ENCODE measurements around the gene CDK2AP2. TPM values are rescaled to one million over a fixed set of nuclear protein-coding genes. Genes with fewer than 3 reads are reported as not detected.

CDK2AP2 gene, protein sequence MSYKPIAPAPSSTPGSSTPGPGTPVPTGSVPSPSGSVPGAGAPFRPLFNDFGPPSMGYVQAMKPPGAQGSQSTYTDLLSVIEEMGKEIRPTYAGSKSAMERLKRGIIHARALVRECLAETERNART
- 15.4 and 16.2 TPM in 2 replicates for total RNA-seq

DNA sequence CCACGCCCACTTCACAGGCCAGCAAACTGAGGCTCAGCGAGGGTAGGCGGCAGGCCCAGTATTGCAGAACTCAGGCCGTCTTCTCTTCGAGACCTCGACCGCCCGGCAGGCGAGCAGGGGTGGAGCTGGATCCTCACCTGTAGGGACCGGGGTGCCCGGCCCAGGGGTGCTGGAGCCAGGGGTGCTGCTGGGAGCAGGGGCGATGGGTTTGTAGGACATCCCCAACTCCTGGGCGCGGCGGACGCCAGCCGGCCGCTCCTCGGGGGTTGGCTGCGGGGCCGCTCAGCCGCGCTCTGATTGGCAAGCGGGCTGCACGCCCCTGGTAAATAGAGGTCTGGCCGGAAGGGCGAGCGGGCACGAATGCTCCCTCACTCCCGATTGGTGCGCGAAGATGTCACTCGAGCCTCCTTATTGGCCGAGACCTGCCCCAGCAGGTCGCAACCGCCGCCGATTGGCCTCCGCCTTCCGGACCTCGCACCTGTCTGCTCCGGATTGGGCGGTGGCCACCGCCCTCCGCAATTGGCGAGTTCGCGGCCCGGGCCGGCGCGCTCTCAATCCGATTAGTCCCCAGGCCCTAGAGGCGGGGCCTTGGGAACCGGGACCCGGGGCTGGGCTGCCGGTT lies at the start of gene CDK2AP2:
Gene CDK2AP2, minus strand, starts transcription at position 299 of the 622 bp plus-strand sequence. Its CDS starts 80 bp downstream, at position 219.

DNA sequence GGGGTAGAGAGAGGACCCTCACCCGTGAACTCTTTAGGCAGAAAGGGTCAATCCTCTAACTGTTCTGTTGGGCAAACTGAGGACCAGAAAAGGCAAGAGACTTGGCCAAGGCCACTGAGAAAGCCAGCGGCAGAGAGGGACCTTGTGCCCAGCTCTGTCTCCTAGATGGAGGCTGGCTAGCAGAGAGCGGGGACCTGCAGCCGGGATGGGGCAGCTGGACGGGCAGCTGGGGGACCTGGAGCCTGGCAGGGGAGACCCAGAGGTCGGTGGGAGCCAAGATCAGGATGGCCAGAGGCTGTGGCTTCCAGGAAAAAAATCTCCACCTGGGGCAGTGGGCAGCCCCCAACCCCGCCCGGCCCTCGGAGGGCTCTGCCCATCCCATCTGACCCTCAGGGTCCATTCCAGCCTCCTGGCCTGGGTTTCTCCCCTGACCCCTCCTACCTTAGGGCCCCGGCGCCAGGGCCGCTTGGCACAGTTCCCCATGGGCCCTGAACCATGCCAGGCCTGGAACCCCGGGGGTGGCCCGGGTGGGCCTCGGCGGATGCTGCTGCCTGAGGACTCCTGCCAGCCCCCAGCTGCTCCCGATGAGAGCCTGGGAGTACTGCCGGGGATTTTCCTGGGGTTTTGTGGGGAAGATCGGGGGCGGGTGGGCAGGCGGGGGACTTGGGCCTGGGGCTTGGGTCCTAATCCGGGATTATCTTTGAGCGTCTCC lies 15.0 kb upstream of the CDK2AP2 start, which contains the start of gene CABP2:
Gene CABP2, minus strand, starts transcription at position 603 of the 712 bp plus-strand sequence. Its CDS starts 120 bp downstream, at position 483.

DNA sequence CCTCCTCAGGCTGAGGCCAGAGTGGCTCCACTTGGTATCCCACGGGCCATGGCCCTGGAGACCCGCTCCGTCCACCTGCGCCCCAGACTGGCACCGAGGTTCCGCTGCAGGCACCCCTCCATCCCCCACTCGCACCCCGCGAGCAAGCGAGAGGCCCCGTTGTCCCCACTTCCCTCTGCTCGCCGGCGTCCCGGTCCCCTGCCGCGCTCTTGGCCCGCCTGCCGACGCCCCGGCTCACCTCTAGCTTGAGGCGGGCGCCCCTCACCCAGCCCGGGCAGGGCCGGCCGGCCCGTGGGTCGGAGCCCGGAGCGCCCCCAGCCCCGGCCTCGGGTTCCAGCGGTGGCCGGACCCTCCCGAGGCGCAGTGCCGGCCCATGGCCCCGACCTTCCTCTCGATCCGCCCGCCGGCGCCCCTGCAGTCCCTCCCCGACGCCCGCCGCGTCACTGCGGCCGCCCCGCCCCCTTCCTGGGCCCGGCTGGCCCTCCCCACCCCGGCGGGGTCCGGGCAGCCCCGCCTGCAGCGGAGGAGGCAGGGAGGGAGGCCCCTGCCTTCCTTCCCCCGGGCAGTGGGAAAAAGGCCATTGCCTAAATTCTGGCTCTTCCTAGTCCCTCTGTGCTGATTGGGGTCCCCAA lies 2.9 kb downstream of the CDK2AP2 start, which contains the start of gene PITPNM1:
Gene PITPNM1, minus strand, starts transcription at position 414 of the 632 bp plus-strand sequence. CDS start 1,183 bp downstream, outside the sequence.

DNA sequence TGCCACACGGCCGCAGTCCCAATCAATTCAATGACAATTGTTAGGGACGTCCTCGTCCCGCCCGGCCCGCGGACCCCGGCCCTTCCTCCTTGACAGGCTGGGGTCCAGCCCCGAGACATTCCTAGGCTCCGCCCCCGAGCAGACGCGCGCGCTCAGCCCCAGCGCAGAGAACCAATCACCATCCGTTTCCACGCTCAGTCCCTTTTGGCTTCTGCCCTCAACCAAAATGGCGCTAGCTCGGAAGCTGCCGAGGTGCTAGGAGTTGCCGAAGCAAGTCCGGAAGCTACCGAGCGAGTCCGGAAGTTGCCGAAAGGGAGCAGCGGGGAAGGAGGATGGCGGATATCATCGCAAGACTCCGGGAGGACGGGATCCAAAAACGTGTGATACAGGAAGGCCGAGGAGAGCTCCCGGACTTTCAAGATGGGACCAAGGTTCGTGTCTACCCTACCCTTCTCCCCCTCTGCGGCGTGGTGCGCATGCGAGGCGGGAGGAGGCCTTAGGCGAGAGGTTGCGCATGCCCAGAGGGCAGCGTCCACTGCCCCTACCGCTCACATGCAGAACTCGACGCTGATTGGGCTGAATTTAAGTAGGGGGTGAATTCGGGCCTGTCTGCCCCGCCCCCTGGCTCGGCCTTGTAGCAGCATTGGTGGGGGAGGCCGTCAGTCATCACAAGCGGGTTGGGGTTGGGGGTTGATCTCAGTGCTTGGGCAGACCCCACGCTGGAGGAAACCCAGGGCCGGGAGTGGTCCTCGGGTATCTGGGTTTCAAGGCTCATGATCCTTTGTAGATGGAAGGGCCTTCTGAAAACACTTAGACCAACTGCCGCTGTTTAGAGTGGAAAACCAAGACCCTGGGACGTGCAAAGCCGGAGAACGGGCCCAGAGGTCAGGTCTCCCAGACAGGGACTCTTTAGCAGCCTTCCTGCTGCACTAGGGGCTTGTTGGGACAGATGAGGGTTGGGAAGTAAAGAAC lies 24.8 kb downstream of the CDK2AP2 start, which contains the start of gene AIP:
Gene AIP, plus strand, starts transcription at position 200 of the 972 bp plus-strand sequence. Its CDS starts 133 bp downstream, at position 333.

DNA sequence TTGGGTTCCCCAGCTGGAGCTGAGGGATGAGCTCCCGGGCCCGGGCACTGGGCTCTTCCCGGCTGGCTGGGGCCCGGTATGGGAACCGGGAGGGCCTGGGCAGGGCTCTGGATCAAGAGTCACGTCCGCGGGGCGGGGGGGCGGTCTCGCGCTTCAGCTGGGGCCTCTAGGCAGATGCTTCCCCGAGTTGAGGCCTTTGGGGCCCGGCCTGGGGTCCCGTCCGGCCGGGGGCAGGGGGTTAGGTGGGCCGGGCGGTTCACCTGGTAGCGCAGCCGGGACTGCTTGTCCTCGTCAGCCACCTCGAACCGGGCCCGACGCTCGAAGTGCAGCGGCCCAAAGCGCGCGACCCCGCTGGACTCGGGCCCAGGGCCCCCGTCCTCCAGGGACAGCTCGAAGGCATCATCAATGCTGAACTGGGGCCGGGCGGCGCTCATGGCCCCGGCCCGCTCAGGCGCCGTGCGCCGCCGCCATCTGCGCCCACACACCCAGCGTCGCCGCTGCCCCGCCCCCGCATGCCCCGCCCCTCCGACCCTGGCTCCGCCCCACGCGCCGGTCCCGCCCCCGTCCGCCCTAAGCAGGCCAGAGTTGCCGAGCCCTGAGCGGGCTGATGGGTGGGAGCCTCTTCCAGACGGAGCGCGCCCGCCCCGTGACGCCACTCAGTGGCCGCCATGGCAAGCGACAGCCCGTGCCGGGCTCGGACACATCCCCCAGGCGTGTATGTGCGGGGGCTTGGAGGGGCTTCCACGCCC lies 39.0 kb downstream of the CDK2AP2 start, which contains the start of gene TMEM134:
Gene TMEM134, minus strand, starts transcription at position 493 of the 749 bp plus-strand sequence. Its CDS starts 59 bp downstream, at position 434.

Other genes with a start within 250 kb of the CDK2AP2 start
- gene GRK2, start 241.7 kb downstream of the CDK2AP2 start, total RNA-seq = 26.0 and 31.7 TPM in 2 replicates
- 46.2 and 58.3 TPM in 2 replicates for gene ANKRD13D, start 218.9 kb downstream of the CDK2AP2 start, total RNA-seq
- 8.9 and 11.1 TPM in 2 replicates for gene SSH3, start 204.6 kb downstream of the CDK2AP2 start, total RNA-seq
- gene POLD4, start 154.6 kb downstream of the CDK2AP2 start, total RNA-seq = 38.7 and 39.3 TPM in 2 replicates
- gene CLCF1, start 134.6 kb downstream of the CDK2AP2 start, total RNA-seq = 4.7 and 7.7 TPM in 2 replicates
- 5.2 and 5.8 TPM in 2 replicates for gene RAD9A, start 116.2 kb downstream of the CDK2AP2 start, total RNA-seq
- gene PPP1CA, start 106.3 kb downstream of the CDK2AP2 start, total RNA-seq = 146 and 165 TPM in 2 replicates
- gene TBC1D10C, start 104.1 kb downstream of the CDK2AP2 start, total RNA-seq = not detected in 2 replicates
- 0.13 and 0.75 TPM in 2 replicates for gene CARNS1, start 92.5 kb downstream of the CDK2AP2 start, total RNA-seq
- 42.8 and 53.8 TPM in 2 replicates for gene RPS6KB2, start 79.7 kb downstream of the CDK2AP2 start, total RNA-seq
- 0.25 and 0.26 TPM in 2 replicates for gene PTPRCAP, start 70.5 kb downstream of the CDK2AP2 start, total RNA-seq
- 128 and 130 TPM in 2 replicates for gene CORO1B, start 64.7 kb downstream of the CDK2AP2 start, total RNA-seq
- gene GPR152, start 55.4 kb downstream of the CDK2AP2 start, total RNA-seq = not detected in 2 replicates
- gene CABP4, start 52.8 kb downstream of the CDK2AP2 start, total RNA-seq = 0.19 and 0.26 TPM in 2 replicates
- gene TMEM134, start 38.9 kb downstream of the CDK2AP2 start, total RNA-seq = 20.5 and 21.1 TPM in 2 replicates
- gene AIP, start 25.1 kb downstream of the CDK2AP2 start, total RNA-seq = 87.0 and 102 TPM in 2 replicates
- 28.8 and 41.4 TPM in 2 replicates for gene PITPNM1, start 2.8 kb downstream of the CDK2AP2 start, total RNA-seq
- not detected in 2 replicates for gene CABP2, start 15.3 kb upstream of the CDK2AP2 start, total RNA-seq
- 1,013 and 1,126 TPM in 2 replicates for gene GSTP1, start 75.7 kb upstream of the CDK2AP2 start, total RNA-seq
- 164 and 209 TPM in 2 replicates for gene NDUFV1, start 98.8 kb upstream of the CDK2AP2 start, total RNA-seq
- 5.1 and 7.3 TPM in 2 replicates for gene NUDT8, start 121.8 kb upstream of the CDK2AP2 start, total RNA-seq
- not detected in 2 replicates for gene TBX10, start 131.6 kb upstream of the CDK2AP2 start, total RNA-seq
- not detected in 2 replicates for gene ACY3, start 142.6 kb upstream of the CDK2AP2 start, total RNA-seq
- not detected in 2 replicates for gene ALDH3B2, start 166.5 kb upstream of the CDK2AP2 start, total RNA-seq

All from aortic smooth muscle cell (primary cell).